ENCODE results near the gene ACTL6B. TPM values are rescaled to one million over a fixed set of nuclear protein-coding genes. Genes with fewer than 3 reads are reported as not detected.

ACTL6B gene
- polyA plus RNA-seq, 2 of the 4 experiments (the other 2 are of a cell fraction): not detected

DNA sequence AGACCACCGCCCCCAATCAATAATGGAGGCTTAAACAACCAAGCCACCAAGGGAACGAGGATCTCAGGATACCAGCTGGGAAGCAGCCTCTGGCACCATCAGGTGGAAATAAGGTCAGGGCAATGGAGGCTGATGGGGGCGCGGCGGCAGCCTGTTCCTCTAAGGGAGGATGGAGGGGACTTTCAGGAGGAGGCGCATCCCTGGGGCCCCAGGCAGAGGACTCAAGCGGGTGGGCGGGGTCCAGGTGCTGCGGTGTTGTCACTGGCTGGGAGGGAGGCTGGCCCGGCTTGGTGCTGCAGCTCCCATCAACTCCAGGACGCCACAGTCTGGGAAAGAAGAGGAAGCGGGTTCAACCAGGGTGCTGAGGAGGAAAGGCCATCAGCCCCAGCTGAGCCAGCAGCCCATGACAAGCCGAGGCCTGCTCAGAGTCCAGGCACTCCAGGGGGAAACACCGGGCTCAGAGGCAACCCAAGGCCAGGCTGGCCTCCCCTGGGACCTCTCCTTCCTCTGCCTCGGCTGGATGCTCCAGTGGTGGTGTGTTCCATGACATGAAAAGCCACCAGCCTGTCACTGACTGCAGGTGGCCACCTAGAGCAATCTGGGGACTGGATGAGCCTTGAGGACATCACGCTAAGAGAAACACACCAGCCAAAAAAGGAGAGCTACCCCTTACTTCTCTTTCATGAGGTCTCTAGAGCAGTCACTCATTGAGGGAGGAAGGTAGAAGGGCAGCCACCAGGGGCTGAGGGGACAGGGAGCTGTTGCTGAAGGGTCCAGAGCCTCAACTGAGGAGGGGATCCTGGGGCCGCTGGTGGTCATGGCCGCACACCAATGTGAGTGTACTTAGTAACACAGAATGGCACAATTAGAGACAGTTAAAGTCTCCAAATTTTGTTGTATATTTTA lies 33.2 kb upstream of the ACTL6B start:
- no peak for DNase-seq (ENCODE audit: low read depth in 1 of 2, low spot score in 1 of 2)
- POLR2A ChIA-PET: no interaction called here
- no peak for ATAC-seq
- Histone ChIP-seq H3K9me3 (no peaks in the 10 kb centered on the region), H3K4me1 (peaks cover 21% of the 10 kb centered on the region), H3K27ac (no peak overlapping the region), H3K4me3 (no peak overlapping the region), H3K4me2 (no peak overlapping the region)
- no peak for FAIRE-seq
- TF ChIP-seq TP53 (CRISPR knock-in tag; IDR thresholded peaks at IDR 0.05) (no peak), ZFP36 (IDR thresholded peaks at IDR 0.05; ENCODE audit: borderline replicate concordance, partially characterized antibody) (no peak)
- 89% methylated on average over 17 of the region's 18 CpGs for WGBS (ENCODE audit: missing lambda C conversion rate)
- CTCF ChIA-PET: interaction anchor here (1.0 to 10.6 kb wide), 13 partner anchors 9 to 235 kb away, joined by 3 to 158 read pairs (median 4); partner anchors contain the start of genes POP7 and SLC12A9

DNA sequence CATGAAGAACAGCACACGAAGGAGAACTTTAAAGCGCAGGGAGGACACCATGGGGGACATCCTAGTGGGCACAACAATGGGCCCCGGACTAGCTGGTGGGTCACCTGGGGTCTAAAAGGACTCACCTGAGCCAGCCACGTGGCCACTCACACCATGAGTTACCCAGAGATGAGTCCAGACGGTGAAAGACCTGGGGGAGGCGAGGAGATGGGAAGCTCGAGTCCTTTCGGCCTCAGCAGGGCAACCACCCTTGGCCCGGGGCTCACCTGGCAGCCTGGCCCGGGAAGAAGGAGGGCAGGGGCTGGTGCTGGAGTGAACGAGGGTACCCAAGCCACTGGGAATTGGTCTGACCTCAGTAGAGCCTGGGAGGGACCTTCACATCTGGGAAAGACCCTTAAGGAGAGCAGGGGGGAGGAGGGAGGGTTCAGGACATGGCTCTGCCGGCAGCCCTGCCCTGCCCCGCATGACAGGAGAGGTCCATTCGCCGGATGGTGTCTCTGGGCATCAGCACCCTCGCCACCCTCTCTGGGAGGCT lies 32.1 kb upstream of the ACTL6B start:
- Histone ChIP-seq H3K4me1 (peaks cover 21% of the 10 kb centered on the region), H3K27ac (no peak overlapping the region), H3K9me3 (no peaks in the 10 kb centered on the region), H3K4me3 (no peak overlapping the region), H3K4me2 (no peak overlapping the region)
- TF ChIP-seq HDAC2 (IDR thresholded peaks at IDR 0.05) (no peak), JUNB (IDR thresholded peaks at IDR 0.05) (no peak), GATA3 (IDR thresholded peaks at IDR 0.05; ENCODE audit: borderline replicate concordance) (no peak), ZC3H11A (IDR thresholded peaks at IDR 0.05) (no peak), CHD4 (IDR thresholded peaks at IDR 0.05; ENCODE audit: borderline replicate concordance) (no peak), POLR2AphosphoS2 (conservative IDR thresholded peaks at IDR 0.05; ENCODE audit: low read length) (no peak), HEYL (CRISPR knock-in tag; IDR thresholded peaks at IDR 0.05) (no peak), MAZ (IDR thresholded peaks at IDR 0.05; ENCODE audit: borderline replicate concordance, low read depth, low read length) (no peak), ZNF302 (CRISPR knock-in tag; IDR thresholded peaks at IDR 0.05) (no peak), ZSCAN20 (CRISPR knock-in tag; IDR thresholded peaks at IDR 0.05) (no peak), TFCP2L1 (CRISPR knock-in tag; IDR thresholded peaks at IDR 0.05) (no peak), NPAS2 (CRISPR knock-in tag; IDR thresholded peaks at IDR 0.05; ENCODE audit: borderline replicate concordance) (no peak), CEBPB (IDR thresholded peaks at IDR 0.05) (no peak)
- TF ChIP-seq, protein P1, sequence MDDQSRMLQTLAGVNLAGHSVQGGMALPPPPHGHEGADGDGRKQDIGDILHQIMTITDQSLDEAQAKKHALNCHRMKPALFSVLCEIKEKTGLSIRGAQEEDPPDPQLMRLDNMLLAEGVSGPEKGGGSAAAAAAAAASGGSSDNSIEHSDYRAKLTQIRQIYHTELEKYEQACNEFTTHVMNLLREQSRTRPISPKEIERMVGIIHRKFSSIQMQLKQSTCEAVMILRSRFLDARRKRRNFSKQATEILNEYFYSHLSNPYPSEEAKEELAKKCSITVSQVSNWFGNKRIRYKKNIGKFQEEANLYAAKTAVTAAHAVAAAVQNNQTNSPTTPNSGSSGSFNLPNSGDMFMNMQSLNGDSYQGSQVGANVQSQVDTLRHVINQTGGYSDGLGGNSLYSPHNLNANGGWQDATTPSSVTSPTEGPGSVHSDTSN (IDR thresholded peaks at IDR 0.05): no peak
- TF ChIP-seq, protein P2, sequence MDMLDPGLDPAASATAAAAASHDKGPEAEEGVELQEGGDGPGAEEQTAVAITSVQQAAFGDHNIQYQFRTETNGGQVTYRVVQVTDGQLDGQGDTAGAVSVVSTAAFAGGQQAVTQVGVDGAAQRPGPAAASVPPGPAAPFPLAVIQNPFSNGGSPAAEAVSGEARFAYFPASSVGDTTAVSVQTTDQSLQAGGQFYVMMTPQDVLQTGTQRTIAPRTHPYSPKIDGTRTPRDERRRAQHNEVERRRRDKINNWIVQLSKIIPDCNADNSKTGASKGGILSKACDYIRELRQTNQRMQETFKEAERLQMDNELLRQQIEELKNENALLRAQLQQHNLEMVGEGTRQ (IDR thresholded peaks at IDR 0.05): no peak
- TF ChIP-seq, protein P3, sequence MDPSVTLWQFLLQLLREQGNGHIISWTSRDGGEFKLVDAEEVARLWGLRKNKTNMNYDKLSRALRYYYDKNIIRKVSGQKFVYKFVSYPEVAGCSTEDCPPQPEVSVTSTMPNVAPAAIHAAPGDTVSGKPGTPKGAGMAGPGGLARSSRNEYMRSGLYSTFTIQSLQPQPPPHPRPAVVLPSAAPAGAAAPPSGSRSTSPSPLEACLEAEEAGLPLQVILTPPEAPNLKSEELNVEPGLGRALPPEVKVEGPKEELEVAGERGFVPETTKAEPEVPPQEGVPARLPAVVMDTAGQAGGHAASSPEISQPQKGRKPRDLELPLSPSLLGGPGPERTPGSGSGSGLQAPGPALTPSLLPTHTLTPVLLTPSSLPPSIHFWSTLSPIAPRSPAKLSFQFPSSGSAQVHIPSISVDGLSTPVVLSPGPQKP (IDR thresholded peaks at IDR 0.05; ENCODE audit: low read depth, low read length): no peak
- TF ChIP-seq, protein P4, sequence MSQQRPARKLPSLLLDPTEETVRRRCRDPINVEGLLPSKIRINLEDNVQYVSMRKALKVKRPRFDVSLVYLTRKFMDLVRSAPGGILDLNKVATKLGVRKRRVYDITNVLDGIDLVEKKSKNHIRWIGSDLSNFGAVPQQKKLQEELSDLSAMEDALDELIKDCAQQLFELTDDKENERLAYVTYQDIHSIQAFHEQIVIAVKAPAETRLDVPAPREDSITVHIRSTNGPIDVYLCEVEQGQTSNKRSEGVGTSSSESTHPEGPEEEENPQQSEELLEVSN (IDR thresholded peaks at IDR 0.05; ENCODE audit: borderline replicate concordance, low read depth): no peak
- FAIRE-seq: no peak
- 87% methylated on average over 16 of the region's 16 CpGs for WGBS (ENCODE audit: missing lambda C conversion rate)
- CTCF ChIA-PET: interaction anchor here (1.5 to 10.6 kb wide), 4 partner anchors 12 to 129 kb away, joined by 4 to 158 read pairs (median 107); partner anchors contain the start of gene POP7
- no peak for DNase-seq (ENCODE audit: low read depth in 1 of 2, low spot score in 1 of 2)
- no peak for ATAC-seq
- POLR2A ChIA-PET: no interaction called here
